GM19395 (cell line): ENCODE data around the gene RPRD1B.

ENCODE experiments used
- ATAC-seq: cut with Tn5 transposase; IDR thresholded peaks from one replicate; pipeline ENCODE4 v1.9.1; 2021; ENCODE audit warnings: mild to moderate bottlenecking, moderate library complexity; ENCODE audit not compliant: unreplicated experiment

The RPRD1B gene

GRCh38 chr20:38067717-38068365 is 34.3 kb downstream of the RPRD1B start:
- no peak for ATAC-seq

- ATAC-seq = no peak
Measured at GRCh38 chr20:38072898-38073297, 39.4 kb downstream of the RPRD1B start.

GRCh38 chr20:38073307-38074071 is 39.9 kb downstream of the RPRD1B start:
- ATAC-seq = no peak

GRCh38 chr20:38075161-38075998 is 41.8 kb downstream of the RPRD1B start:
- no peak for ATAC-seq

DNA sequence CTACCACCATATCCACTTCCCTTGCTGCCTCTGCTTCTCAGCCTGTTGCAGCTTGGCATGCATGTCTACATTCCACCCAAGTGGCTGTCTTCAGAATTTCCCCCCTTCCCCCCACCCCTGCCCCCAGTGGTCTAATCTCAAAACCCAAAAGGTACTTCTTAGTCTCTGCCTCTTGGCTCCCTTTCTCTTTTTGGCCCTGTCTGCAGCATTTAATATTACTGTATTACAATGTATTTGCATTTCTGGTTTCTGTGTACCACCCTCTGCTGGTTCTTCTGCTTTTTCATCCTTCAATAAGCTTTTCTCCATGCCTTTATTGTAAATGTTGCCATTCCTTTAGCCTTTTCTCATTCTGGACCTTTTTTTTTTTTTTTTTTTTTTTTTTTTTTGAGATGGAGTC is 43.0 kb downstream of the RPRD1B start:
- ATAC-seq = no peak

DNA sequence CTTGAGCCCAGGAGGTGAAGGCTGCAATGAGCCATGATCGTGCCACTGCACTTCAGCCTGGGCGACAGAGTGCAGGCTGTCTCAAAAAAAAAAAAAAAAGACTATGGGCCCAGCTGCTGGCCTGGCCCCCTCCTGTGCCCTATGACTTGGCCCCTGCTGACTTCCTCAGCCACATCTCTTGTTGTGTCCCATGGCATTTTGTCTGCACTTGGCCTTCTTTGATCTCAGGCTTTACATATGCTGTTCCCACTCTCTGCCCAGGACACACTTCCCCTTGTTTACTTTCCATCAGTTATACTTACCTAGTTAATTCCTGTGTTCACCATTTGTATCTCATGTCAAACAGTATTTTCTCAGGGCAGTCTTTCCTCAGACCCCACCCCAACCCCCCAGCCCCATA is 44.5 kb downstream of the RPRD1B start:
- no peak for ATAC-seq

DNA sequence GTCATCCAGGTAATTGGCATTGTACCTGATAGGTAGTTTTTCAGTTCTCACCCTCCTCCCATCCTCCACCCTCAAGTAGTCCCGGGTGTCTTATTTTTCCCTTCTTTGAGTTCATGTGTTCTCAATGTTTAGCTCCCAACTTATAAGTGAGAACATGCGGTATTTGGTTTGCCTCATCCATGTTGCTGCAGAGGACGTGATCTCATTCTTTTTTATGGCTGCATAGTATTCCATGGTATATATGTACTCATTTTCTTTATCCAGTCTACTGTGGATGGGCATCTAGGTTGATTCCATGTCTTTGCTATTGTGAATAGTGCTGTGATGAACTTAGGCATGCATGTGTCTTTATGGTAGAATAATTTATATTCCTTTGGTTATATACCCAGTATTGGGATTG is 45.8 kb downstream of the RPRD1B start:
- ATAC-seq = no peak

- no peak for ATAC-seq
Measured at GRCh38 chr20:38081575-38081974, 48.0 kb downstream of the RPRD1B start.

- ATAC-seq = no peak
Measured at GRCh38 chr20:38082894-38083293, 49.3 kb downstream of the RPRD1B start.

DNA sequence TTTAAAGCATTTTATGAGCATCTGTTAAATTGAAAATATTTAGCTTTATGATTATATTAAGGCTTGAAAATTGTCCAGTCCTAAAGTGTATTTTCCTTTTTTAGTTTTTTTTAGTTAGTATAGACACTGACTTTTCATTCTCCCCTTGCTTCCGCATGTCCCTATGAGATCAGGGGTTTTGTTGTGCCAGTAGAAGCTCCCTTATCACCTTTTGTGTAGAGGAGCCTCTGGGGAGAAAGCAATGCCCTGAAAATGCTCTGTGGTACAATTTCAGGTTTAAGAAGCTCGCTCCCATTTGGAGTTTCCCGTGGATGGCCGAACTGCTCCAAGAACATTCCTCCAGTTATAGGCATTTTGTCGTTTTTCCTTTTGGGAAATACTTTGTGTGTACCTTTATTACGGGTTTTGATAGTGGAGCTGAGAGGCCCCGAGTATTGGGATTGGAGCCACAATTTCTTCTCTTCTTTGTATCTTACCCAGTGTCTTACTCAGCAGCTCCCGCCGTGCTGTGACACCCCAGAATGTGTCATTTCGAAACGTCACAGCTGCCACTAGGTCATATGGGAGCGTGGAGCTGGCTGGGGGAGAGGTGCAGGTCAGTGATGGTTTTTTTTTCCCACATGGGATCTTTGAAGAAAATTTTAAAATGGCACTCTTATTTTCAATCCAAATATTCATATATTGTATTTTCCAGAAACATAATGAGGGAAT is 49.9 kb downstream of the RPRD1B start:
- ATAC-seq = no peak

GRCh38 chr20:38084425-38084951 is 50.9 kb downstream of the RPRD1B start:
- no peak for ATAC-seq

GRCh38 chr20:38085026-38085425 is 51.5 kb downstream of the RPRD1B start:
- ATAC-seq = no peak

DNA sequence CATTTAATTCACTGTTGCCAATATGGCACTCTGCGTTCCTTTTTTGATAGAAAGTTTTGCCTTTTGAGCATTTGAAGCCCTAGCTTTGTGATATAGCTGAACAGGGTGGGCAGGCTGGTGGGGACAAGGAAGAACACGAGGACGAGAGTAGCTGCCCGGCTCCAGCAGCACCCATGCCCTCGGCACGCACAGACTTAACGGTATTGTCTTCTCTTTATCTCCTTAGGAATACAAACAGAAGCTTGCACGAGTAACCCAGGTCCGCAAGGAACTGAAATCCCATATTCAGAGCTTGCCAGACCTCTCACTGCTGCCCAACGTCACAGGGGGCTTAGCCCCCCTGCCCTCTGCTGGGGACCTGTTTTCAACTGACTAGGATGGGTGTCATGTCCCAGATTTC is 56.0 kb downstream of the RPRD1B start:
- no peak for ATAC-seq

- no peak for ATAC-seq
Measured at GRCh38 chr20:38090061-38090460, 56.5 kb downstream of the RPRD1B start.

DNA sequence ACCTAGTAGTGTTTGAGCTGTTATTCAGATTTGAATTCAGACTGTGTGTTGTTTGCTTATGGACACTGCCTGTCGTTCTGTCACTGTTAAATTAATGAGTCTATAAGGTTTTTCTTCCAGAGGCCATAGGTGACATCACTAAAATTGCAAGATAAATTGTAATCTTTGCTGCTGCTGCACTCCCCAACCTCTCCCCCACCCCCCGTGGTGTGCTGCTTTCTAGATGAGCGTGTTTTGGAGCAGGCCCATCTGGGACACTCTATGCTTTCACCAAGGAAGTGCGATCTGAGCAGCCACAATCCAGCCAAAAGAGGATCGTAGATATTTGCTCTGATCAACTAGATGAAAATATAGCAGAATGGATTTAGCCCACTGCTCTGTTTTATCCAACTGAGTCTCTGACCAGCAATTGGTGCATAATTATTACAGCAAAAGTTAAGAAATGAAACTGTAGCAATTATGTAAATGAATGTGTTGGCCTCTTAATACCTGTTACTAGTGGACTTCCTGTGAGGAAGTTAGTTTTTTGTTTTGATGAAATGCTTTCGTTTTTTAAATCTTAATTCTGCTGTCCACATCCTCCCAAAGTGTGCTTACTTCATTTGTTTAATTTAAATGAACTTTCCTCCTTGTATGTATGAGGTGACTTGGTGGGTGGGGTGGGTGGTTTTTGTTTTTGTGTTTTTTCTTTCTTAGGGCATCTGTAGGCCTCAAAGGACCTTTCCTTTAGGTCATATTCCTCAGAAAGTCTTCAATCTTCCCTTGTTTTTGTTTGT is 58.1 kb downstream of the RPRD1B start:
- no peak for ATAC-seq

DNA sequence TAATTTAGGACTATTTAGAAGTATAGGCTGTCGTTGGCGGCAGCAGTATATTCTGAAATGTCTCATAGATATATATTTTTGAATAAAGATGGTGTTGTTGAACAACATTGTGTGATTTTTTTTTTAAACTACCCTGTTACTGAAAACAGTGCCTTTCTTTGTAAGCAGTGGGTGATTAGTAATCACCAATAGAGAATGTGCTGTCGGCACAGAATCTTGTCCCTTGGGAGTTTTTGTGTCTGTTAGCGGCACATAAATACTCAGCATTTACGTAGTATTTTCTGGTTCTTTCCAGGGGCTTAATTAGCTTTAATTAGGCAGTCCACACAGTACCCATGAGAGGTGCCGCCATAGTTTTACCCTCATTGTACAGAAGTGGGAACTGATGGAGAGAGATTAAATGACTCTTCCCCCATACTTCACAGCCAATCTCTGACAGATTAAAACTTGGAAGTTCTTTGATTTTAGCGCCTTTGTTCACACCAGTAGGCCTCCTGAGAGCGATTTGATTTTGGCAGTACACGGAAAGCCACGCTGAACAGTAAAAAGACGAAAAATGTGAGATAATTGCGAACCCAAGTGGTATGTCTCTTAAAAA is 58.8 kb downstream of the RPRD1B start:
- ATAC-seq = no peak

DNA sequence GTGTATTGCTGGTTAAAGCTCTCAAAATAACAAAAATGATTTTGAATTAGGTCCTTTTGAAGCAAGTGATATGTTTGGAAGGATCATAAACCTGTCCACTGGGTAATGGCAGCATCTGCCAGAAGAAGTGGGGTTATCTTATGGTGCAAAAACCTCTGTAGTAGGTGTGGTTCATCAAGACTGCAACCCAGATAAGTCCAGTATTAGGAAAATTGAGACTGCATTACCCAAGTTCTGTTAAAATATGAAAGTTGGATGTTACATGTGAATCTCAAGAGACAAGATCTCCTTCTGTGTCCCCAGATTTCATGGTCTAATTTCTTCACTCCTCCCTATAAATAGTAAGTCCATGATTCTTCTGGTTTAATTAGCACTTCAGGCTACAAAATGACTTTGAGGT is 59.4 kb downstream of the RPRD1B start:
- no peak for ATAC-seq

DNA sequence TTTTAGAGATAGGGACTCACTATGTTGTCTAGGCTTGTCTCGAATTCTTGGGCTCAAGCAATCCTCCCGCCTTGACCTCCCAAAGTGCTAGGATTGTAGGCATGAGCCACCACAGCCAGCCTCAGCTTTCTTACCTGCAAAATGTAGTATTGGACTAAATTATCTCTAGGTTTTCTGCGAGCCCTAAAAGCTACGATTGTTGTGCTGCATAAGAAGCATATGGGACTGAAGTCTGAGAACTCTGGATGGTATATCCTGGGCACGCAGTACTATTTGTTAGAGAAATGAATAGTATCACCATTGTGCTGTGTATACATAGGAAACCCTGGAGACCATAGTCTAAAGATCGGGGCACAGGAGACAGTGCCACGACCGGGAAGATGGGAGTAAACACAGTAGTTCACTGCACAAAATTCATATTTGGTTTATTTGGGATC is 60.1 kb downstream of the RPRD1B start:
- no peak for ATAC-seq

GRCh38 chr20:38094373-38094891 is 60.9 kb downstream of the RPRD1B start:
- peak; percentile 67 for ATAC-seq
